Skeletal muscle satellite cell (primary cell): ENCODE results near the gene SAE1.
"Not testable (repeated sequence)": the region's sequence is repeated elsewhere in the genome, so short reads cannot be mapped to it uniquely, and the experiment has no call there.

Source experiments
- H3K27me3 ChIP-seq: 2 replicates; pipeline ENCODE4 v1.7.0; 2013; ENCODE audit warnings: low read length; ENCODE audit not compliant: control insufficient read depth, insufficient read depth
- H3K36me3 ChIP-seq: 2 replicates; pipeline ENCODE4 v1.7.0; 2013; ENCODE audit warnings: mild to moderate bottlenecking, control low read depth, low read length; ENCODE audit not compliant: insufficient read depth
- H3K4me1 ChIP-seq: 2 replicates; pipeline ENCODE4 v1.7.0; 2013; ENCODE audit warnings: low read length; ENCODE audit not compliant: control insufficient read depth, insufficient read depth
- H3K4me2 ChIP-seq: 2 replicates; pipeline ENCODE4 v1.7.0; 2013; ENCODE audit warnings: mild to moderate bottlenecking, low read length
- H3K4me3 ChIP-seq: 2 replicates; pipeline ENCODE4 v1.7.0; 2013; ENCODE audit warnings: low read length
- H3K9ac ChIP-seq: 2 replicates; pipeline ENCODE4 v1.7.0; 2013; ENCODE audit warnings: mild to moderate bottlenecking, low read depth, low read length, moderate library complexity
- H3K9me3 ChIP-seq: replicated peaks from 2 replicates; pipeline ENCODE4 v1.7.0; 2013; ENCODE audit warnings: mild to moderate bottlenecking, control low read depth, low read length

The SAE1 gene

GRCh38 chr19:47134545-47134944 lies 3.9 kb downstream of the SAE1 start:
- Histone ChIP-seq H3K4me2 (peak overlapping the region; percentile 59), H3K36me3 (peaks cover 14% of the 10 kb centered on the region), H3K4me3 (no peak overlapping the region), H3K4me1 (peaks cover 31% of the 10 kb centered on the region), H3K9me3 (no peaks in the 10 kb centered on the region), H3K9ac (peak overlapping the region; percentile 23), H3K27me3 (no peaks in the 10 kb centered on the region)

GRCh38 chr19:47135156-47135555 lies 4.5 kb downstream of the SAE1 start:
- Histone ChIP-seq H3K9ac (no peak overlapping the region), H3K4me1 (peaks cover 31% of the 10 kb centered on the region), H3K9me3 (no peaks in the 10 kb centered on the region), H3K27me3 (no peaks in the 10 kb centered on the region), H3K36me3 (peaks cover 14% of the 10 kb centered on the region), H3K4me2 (peak overlapping the region; percentile 59), H3K4me3 (no peak overlapping the region)

DNA sequence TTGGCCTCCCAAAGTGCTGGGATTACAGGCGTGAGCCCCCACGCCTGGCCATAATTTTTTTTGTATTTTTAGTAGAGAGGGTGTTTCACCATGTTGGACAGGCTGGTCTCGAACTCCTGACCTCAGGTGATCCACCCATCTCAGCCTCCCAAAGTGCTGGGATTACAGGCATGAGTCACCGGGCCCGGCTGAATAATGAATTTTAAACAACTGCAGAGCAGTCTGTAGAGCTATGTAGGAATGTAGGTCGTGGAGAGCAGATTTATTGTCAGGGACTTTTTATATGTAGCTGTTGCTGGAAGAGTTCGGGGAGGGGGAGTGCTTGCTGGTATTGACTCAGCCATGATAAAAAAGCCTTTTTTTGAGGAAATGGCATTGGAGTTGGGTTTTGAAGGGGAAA lies 10.6 kb downstream of the SAE1 start:
- not testable (repeated sequence) for H3K9ac ChIP-seq, H3K4me3 ChIP-seq, H3K9me3 ChIP-seq, H3K27me3 ChIP-seq, H3K4me2 ChIP-seq
- H3K4me1 ChIP-seq = peaks cover 30% of the 10 kb centered on the region
- peaks cover 27% of the 10 kb centered on the region for H3K36me3 ChIP-seq

GRCh38 chr19:47141695-47142094 lies 11.1 kb downstream of the SAE1 start:
- Histone ChIP-seq H3K27me3 (no peaks in the 10 kb centered on the region), H3K36me3 (peaks cover 32% of the 10 kb centered on the region), H3K4me1 (peaks cover 30% of the 10 kb centered on the region), H3K9ac (no peak overlapping the region), H3K4me2 (no peak overlapping the region), H3K9me3 (no peaks in the 10 kb centered on the region), H3K4me3 (no peak overlapping the region)

- H3K4me1 ChIP-seq = peaks cover 30% of the 10 kb centered on the region
- peak overlapping the region; percentile 37 for H3K4me2 ChIP-seq
- H3K27me3 ChIP-seq = no peaks in the 10 kb centered on the region
- H3K9me3 ChIP-seq = no peaks in the 10 kb centered on the region
- no peak overlapping the region for H3K4me3 ChIP-seq
- peaks cover 37% of the 10 kb centered on the region for H3K36me3 ChIP-seq
- H3K9ac ChIP-seq = peak overlapping the region; percentile 42
Measured at GRCh38 chr19:47142779-47143178, 12.1 kb downstream of the SAE1 start.

DNA sequence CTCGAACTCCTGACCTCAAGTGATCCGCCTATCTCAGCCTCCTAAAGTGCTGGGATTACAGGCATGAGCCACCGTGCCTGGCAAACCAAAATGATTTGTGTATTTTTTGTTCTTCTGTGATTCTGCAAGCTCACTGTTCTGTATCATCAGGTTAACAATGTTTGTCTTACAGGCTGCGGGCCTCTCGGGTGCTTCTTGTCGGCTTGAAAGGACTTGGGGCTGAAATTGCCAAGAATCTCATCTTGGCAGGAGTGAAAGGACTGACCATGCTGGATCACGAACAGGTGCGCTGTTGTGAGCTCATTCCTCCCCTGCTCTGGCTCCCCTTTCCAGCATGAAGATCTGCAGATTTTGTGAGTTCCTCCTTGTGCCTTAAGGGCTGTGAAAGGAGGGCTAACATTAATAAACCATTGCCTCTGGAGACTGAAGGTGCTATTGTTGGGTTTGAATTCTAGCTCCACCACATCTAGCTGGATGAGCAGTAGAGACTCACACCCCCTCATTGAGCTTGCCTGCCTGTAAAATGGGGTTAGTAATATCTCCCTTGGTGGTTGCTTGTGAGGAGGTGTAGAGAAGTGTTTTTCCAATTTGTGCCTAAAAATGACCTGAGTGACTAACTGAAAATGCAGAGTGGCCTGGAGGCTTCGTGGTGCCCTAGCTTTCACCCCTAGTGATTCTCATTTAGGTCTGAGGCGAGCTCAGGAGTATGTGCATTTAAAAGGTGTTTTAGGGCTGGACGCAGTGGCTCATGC lies 12.9 kb downstream of the SAE1 start:
- Histone ChIP-seq H3K9me3 (no peaks in the 10 kb centered on the region), H3K4me3 (no peak overlapping the region), H3K9ac (peak overlapping the region; percentile 4), H3K4me2 (peak overlapping the region; percentile 7), H3K4me1 (peaks cover 30% of the 10 kb centered on the region), H3K36me3 (peaks cover 37% of the 10 kb centered on the region), H3K27me3 (no peaks in the 10 kb centered on the region)

DNA sequence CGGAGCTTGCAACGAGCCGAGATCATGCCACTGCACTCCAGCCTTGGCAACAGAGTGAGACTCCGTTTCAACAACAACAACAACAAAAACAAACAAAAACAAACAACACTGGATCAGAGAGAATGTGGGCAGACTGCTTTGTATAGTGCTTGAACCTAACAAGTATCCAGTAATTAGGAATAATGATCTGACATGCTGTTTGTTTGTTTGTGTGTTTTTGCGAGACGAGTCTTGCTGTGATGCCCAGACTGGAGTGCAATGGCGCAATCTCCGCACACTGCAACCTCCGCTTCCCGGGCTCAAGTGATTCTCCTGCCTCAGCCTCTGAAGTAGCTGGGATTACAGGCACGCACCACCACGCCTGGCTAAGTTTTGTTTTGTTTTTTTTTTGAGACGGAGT lies 14.0 kb downstream of the SAE1 start:
- H3K4me2 ChIP-seq = no peak overlapping the region
- H3K4me1 ChIP-seq = peaks cover 30% of the 10 kb centered on the region
- no peaks in the 10 kb centered on the region for H3K27me3 ChIP-seq
- H3K9me3 ChIP-seq = no peaks in the 10 kb centered on the region
- H3K4me3 ChIP-seq = no peak overlapping the region
- peaks cover 37% of the 10 kb centered on the region for H3K36me3 ChIP-seq
- no peak overlapping the region for H3K9ac ChIP-seq

DNA sequence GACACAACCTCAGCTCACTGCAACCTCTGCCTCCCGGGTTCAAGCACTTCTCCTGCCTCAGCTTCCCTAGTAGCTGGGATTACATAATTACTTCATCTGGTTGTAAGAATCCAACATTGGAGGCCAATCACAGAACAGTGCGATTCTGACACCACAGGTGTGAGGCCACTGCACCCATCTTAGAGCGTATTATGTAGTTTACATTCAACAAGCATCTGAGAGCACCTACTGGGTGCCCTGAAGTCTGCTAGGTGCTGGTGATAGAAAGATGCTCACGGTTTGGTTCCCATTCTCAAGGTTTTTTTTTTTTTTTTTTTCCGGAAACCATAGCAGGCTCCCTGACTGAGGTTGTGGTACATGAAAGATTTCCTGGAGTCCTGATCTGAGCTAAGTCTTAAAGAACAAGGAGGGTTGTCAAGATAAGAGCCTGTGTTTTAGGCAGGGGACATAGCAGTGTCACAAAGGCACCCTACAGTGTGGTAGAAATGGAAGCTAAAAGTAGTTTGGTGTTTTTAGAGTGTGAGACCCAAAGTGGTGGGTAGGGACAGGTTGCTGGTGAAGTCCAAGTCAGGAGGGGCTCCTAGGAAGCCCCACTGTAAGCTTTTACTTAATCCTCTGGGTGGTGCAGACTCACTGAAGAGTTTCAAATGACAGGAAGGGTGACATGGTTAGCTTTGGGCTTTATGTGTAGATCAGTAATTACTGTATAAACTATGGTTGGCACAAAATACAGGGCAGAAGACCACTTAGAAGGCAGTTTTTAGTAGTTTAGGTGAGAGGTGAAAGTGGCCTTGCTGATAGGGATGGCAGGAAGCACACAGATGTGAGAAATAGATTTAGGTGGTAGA lies 15.2 kb downstream of the SAE1 start:
- Histone ChIP-seq H3K4me2 (no peak overlapping the region), H3K4me1 (peaks cover 28% of the 10 kb centered on the region), H3K27me3 (no peaks in the 10 kb centered on the region), H3K36me3 (peaks cover 46% of the 10 kb centered on the region), H3K4me3 (no peak overlapping the region), H3K9me3 (no peaks in the 10 kb centered on the region), H3K9ac (no peak overlapping the region)

DNA sequence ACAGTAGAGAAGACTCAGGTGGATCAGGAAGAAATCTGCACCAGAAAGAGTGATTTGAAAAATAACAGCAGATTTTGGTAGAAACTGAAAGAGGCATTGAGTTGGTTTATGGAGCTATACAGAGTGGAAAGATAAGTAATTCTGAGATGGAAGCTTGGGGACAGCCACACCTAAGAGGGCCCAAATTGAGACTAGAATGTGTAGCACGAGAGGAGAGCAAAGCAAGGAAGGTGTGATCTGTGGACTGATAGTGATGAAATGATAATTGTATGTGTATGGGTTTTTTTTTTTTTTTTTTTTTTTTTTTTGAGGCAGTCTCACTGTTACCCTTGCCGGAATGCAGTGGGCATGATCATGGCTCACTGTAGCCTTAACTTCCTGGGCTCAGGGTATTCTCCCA lies 16.3 kb downstream of the SAE1 start:
- Histone ChIP-seq H3K4me2 (no peak overlapping the region), H3K27me3 (no peaks in the 10 kb centered on the region), H3K4me1 (peaks cover 19% of the 10 kb centered on the region), H3K9ac (no peak overlapping the region), H3K4me3 (no peak overlapping the region), H3K36me3 (peaks cover 53% of the 10 kb centered on the region), H3K9me3 (no peaks in the 10 kb centered on the region)

GRCh38 chr19:47151627-47152026 lies 21.0 kb downstream of the SAE1 start:
- Histone ChIP-seq H3K4me3 (no peak overlapping the region), H3K4me1 (peaks cover 10% of the 10 kb centered on the region), H3K4me2 (no peak overlapping the region), H3K36me3 (peaks cover 58% of the 10 kb centered on the region), H3K9ac (no peak overlapping the region), H3K27me3 (no peaks in the 10 kb centered on the region), H3K9me3 (no peaks in the 10 kb centered on the region)

DNA sequence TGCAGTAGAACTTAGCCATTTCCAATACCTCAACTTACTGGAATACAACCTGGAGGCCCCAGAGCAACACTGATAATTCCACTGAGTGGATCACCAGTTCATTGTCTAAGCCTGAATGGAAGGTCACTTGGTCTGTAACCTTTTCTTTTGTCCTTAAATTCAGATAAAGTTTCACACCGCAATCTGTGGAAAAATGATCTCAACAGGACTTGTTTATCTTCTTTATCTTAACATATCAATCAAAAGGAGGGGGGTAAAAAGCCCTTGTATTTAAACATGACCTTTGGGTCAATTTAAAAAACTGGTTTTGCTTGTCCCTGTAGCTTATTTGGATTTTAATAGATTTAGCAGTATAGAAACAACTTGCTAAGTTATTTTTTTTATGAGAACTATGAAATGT lies 21.6 kb downstream of the SAE1 start:
- Histone ChIP-seq H3K4me3 (no peak overlapping the region), H3K4me2 (no peak overlapping the region), H3K36me3 (peaks cover 58% of the 10 kb centered on the region), H3K9me3 (no peaks in the 10 kb centered on the region), H3K9ac (no peak overlapping the region), H3K27me3 (no peaks in the 10 kb centered on the region), H3K4me1 (peaks cover 16% of the 10 kb centered on the region)
